SK-N-SH (cell line): ENCODE measurements around the gene NETO2.

Experiments
- ELF1 ChIP-seq: IDR thresholded peaks from 2 replicates; pipeline ENCODE4 v1.4.0; 2012
- EP300 ChIP-seq, 2 experiments: IDR thresholded peaks; 2 replicates each; pipeline versions ENCODE4 v1.4.0 to v1.6.1; 2012; ENCODE audit warnings: borderline replicate concordance in 1 of 2, low read depth in 1 of 2, low read length in 1 of 2
- GABPA ChIP-seq: IDR thresholded peaks from 2 replicates; pipeline ENCODE4 v1.4.0; 2012; ENCODE audit warnings: low read depth, mild to moderate bottlenecking
- JUND ChIP-seq: IDR thresholded peaks from 2 replicates; pipeline ENCODE4 v1.4.0; 2012
- POLR2AphosphoS5 ChIP-seq: IDR thresholded peaks from 2 replicates; pipeline ENCODE4 v1.6.1; 2012; ENCODE audit warnings: low read depth, low read length
- RAD21 ChIP-seq: IDR thresholded peaks from 2 replicates; pipeline ENCODE4 v1.6.1; 2012; ENCODE audit warnings: mild to moderate bottlenecking, low read length
- SIN3A ChIP-seq: IDR thresholded peaks from 2 replicates; pipeline ENCODE4 v1.6.1; 2012; ENCODE audit warnings: low read depth, mild to moderate bottlenecking, low read length, moderate library complexity, borderline replicate concordance
- SMC3 ChIP-seq: IDR thresholded peaks from 2 replicates; pipeline ENCODE4 v1.6.1; 2012; ENCODE audit warnings: low read depth, low read length, improper control_type of control experiment
- TF ChIP-seq, protein P1 (sequence below): IDR thresholded peaks from 2 replicates; pipeline ENCODE4 v1.6.1; 2012; ENCODE audit warnings: mild to moderate bottlenecking, low read depth, low read length, moderate library complexity
- TF ChIP-seq, protein P2 (sequence below): IDR thresholded peaks from 2 replicates; pipeline ENCODE4 v1.4.0; 2012; ENCODE audit warnings: low read depth, borderline replicate concordance
- TF ChIP-seq, protein P3 (sequence below): fragments of 200-600 bp; sonication (generic); IDR thresholded peaks from 2 replicates; pipeline ENCODE4 v1.6.1; 2017; ENCODE audit warnings: antibody characterized with exemption, mild to moderate bottlenecking, moderate library complexity
- TF ChIP-seq, protein P4 (sequence below): IDR thresholded peaks from 2 replicates; pipeline ENCODE4 v1.4.0; 2012; ENCODE audit warnings: low read depth
- TF ChIP-seq, protein P5 (sequence below): IDR thresholded peaks from 2 replicates; pipeline ENCODE4; 2012
- TF ChIP-seq, protein P6 (sequence below): fragments of 150-350 bp; IDR thresholded peaks from 2 replicates; pipeline ENCODE4 v1.6.1; 2017; ENCODE audit warnings: antibody characterized with exemption, low read length, low read depth, borderline replicate concordance

DNA sequence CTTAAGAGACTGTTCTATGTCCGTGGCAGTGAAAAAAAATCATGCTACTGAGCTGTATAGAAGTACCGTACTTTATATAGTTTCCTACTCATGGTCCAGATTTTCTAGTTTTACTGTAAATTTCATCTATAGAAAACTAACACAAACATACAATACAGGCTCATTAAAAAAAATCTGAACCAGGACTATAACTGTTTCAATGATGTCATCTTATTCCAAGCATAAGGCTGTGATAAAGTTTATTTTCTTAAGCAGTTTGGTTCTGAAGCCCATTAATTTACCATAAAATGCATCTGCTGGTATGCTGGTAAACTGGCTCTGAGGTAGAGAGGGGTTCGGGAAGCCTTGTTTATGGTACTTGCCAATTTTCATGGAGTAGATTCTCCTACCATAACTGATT, 16.7 kb upstream of the NETO2 start:
- TF ChIP-seq, protein P1, sequence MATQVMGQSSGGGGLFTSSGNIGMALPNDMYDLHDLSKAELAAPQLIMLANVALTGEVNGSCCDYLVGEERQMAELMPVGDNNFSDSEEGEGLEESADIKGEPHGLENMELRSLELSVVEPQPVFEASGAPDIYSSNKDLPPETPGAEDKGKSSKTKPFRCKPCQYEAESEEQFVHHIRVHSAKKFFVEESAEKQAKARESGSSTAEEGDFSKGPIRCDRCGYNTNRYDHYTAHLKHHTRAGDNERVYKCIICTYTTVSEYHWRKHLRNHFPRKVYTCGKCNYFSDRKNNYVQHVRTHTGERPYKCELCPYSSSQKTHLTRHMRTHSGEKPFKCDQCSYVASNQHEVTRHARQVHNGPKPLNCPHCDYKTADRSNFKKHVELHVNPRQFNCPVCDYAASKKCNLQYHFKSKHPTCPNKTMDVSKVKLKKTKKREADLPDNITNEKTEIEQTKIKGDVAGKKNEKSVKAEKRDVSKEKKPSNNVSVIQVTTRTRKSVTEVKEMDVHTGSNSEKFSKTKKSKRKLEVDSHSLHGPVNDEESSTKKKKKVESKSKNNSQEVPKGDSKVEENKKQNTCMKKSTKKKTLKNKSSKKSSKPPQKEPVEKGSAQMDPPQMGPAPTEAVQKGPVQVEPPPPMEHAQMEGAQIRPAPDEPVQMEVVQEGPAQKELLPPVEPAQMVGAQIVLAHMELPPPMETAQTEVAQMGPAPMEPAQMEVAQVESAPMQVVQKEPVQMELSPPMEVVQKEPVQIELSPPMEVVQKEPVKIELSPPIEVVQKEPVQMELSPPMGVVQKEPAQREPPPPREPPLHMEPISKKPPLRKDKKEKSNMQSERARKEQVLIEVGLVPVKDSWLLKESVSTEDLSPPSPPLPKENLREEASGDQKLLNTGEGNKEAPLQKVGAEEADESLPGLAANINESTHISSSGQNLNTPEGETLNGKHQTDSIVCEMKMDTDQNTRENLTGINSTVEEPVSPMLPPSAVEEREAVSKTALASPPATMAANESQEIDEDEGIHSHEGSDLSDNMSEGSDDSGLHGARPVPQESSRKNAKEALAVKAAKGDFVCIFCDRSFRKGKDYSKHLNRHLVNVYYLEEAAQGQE = no peak
- TF ChIP-seq, protein P2, sequence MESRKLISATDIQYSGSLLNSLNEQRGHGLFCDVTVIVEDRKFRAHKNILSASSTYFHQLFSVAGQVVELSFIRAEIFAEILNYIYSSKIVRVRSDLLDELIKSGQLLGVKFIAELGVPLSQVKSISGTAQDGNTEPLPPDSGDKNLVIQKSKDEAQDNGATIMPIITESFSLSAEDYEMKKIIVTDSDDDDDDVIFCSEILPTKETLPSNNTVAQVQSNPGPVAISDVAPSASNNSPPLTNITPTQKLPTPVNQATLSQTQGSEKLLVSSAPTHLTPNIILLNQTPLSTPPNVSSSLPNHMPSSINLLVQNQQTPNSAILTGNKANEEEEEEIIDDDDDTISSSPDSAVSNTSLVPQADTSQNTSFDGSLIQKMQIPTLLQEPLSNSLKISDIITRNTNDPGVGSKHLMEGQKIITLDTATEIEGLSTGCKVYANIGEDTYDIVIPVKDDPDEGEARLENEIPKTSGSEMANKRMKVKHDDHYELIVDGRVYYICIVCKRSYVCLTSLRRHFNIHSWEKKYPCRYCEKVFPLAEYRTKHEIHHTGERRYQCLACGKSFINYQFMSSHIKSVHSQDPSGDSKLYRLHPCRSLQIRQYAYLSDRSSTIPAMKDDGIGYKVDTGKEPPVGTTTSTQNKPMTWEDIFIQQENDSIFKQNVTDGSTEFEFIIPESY = no peak
- TF ChIP-seq, protein P3, sequence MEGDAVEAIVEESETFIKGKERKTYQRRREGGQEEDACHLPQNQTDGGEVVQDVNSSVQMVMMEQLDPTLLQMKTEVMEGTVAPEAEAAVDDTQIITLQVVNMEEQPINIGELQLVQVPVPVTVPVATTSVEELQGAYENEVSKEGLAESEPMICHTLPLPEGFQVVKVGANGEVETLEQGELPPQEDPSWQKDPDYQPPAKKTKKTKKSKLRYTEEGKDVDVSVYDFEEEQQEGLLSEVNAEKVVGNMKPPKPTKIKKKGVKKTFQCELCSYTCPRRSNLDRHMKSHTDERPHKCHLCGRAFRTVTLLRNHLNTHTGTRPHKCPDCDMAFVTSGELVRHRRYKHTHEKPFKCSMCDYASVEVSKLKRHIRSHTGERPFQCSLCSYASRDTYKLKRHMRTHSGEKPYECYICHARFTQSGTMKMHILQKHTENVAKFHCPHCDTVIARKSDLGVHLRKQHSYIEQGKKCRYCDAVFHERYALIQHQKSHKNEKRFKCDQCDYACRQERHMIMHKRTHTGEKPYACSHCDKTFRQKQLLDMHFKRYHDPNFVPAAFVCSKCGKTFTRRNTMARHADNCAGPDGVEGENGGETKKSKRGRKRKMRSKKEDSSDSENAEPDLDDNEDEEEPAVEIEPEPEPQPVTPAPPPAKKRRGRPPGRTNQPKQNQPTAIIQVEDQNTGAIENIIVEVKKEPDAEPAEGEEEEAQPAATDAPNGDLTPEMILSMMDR = no peak
- TF ChIP-seq SMC3 = no peak
- no peak for TF ChIP-seq POLR2AphosphoS5
- TF ChIP-seq, protein P4, sequence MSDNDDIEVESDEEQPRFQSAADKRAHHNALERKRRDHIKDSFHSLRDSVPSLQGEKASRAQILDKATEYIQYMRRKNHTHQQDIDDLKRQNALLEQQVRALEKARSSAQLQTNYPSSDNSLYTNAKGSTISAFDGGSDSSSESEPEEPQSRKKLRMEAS = no peak
- TF ChIP-seq, protein P5, sequence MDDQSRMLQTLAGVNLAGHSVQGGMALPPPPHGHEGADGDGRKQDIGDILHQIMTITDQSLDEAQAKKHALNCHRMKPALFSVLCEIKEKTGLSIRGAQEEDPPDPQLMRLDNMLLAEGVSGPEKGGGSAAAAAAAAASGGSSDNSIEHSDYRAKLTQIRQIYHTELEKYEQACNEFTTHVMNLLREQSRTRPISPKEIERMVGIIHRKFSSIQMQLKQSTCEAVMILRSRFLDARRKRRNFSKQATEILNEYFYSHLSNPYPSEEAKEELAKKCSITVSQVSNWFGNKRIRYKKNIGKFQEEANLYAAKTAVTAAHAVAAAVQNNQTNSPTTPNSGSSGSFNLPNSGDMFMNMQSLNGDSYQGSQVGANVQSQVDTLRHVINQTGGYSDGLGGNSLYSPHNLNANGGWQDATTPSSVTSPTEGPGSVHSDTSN = no peak
- no peak for TF ChIP-seq SIN3A
- no peak for TF ChIP-seq GABPA
- no peak for TF ChIP-seq ELF1
- TF ChIP-seq JUND = no peak
- no peak for TF ChIP-seq RAD21
- TF ChIP-seq, protein P6, sequence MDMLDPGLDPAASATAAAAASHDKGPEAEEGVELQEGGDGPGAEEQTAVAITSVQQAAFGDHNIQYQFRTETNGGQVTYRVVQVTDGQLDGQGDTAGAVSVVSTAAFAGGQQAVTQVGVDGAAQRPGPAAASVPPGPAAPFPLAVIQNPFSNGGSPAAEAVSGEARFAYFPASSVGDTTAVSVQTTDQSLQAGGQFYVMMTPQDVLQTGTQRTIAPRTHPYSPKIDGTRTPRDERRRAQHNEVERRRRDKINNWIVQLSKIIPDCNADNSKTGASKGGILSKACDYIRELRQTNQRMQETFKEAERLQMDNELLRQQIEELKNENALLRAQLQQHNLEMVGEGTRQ = no peak
- no peak for TF ChIP-seq EP300 (IDR thresholded peaks at IDR 0.05; ENCODE audit: borderline replicate concordance in 1 of 2, low read depth in 1 of 2, low read length in 1 of 2)
